Measurements from ENCODE around the gene SYNRG.

DNA sequence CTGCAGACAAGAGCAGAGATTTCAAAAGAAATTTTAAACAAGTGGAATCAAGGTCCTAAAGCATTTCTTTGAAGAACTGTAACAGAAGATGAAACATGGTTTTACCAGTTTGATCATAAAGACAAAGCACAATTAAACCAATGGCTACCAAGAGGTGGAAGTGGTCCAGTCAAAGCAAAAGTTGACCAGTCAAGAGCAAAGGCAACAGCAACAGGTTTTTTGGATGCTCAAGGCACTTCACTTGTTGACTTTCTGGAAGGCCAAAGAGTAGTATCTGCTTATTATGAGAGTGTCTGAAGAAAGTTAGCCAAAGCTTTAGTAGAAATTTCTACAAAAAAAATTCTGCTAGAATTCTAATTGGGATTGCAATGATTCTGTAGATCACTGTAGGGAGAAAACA lies 28.7 kb upstream of the SYNRG start:
- TF ChIP-seq, protein P1, sequence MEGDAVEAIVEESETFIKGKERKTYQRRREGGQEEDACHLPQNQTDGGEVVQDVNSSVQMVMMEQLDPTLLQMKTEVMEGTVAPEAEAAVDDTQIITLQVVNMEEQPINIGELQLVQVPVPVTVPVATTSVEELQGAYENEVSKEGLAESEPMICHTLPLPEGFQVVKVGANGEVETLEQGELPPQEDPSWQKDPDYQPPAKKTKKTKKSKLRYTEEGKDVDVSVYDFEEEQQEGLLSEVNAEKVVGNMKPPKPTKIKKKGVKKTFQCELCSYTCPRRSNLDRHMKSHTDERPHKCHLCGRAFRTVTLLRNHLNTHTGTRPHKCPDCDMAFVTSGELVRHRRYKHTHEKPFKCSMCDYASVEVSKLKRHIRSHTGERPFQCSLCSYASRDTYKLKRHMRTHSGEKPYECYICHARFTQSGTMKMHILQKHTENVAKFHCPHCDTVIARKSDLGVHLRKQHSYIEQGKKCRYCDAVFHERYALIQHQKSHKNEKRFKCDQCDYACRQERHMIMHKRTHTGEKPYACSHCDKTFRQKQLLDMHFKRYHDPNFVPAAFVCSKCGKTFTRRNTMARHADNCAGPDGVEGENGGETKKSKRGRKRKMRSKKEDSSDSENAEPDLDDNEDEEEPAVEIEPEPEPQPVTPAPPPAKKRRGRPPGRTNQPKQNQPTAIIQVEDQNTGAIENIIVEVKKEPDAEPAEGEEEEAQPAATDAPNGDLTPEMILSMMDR (optimal IDR thresholded peaks at IDR 0.05 in 1 of 3, IDR thresholded peaks at IDR 0.05 in 1 of 3, conservative IDR thresholded peaks at IDR 0.05 in 1 of 3; ENCODE audit: extremely low read depth in 1 of 3, insufficient read depth in 2 of 3, low read length in 3 of 3): no peak
- no peak for TF ChIP-seq EZH2 (IDR thresholded peaks at IDR 0.05; ENCODE audit: low read length)
